MCF 10A (cell line): ENCODE measurements around the gene TRPM3. TPM values are rescaled to one million over a fixed set of nuclear protein-coding genes. Genes with fewer than 3 reads are reported as not detected.
"Not testable (repeated sequence)": the region's sequence is repeated elsewhere in the genome, so short reads cannot be mapped to it uniquely, and the experiment has no call there.

Experiments
- BruUV-seq: library from RNA; stranded (reverse); fragments of 400-500 nt; replicated peaks from 2 replicates; lab custom pipeline; 2021; lab: Mats Ljungman, UMichigan
- CTCF ChIA-PET: fragments of 300-600 bp; sonication (Branson Sonifier 250); formaldehyde crosslinking; extraction: SDS; loops from one replicate; lab custom pipeline; 2021; ENCODE audit warnings: antibody characterized with exemption, inconsistent platforms; lab: Yijun Ruan, JAX
- POLR2A ChIA-PET: fragments of 300-600, 350-650 bp; sonication (Branson Sonifier 250); formaldehyde crosslinking; extraction: SDS; loops from one replicate; lab custom pipeline; 2020; ENCODE audit warnings: antibody characterized with exemption, inconsistent platforms; lab: Yijun Ruan, JAX
- DNase-seq: peaks from one replicate; pipeline ENCODE4 v3.0.0-alpha.2; 2018; ENCODE audit not compliant: unreplicated experiment
- H3K27ac Mint-ChIP-seq: one replicate; pipeline ENCODE4 v1.8.0; 2022; ENCODE audit warnings: mild to moderate bottlenecking, low read depth, mixed read lengths; ENCODE audit not compliant: unreplicated experiment
- H3K27me3 Mint-ChIP-seq: one replicate; pipeline ENCODE4 v1.8.0; 2022; ENCODE audit warnings: mixed read lengths; ENCODE audit not compliant: insufficient read depth, unreplicated experiment
- H3K36me3 Mint-ChIP-seq: one replicate; pipeline ENCODE4 v1.8.0; 2022; ENCODE audit warnings: mild to moderate bottlenecking, moderate library complexity, mixed read lengths; ENCODE audit not compliant: insufficient read depth, unreplicated experiment
- H3K4me1 Mint-ChIP-seq: one replicate; pipeline ENCODE4 v1.8.0; 2022; ENCODE audit warnings: mixed read lengths; ENCODE audit not compliant: insufficient read depth, unreplicated experiment
- H3K4me3 Mint-ChIP-seq: one replicate; pipeline ENCODE4 v1.8.0; 2022; ENCODE audit warnings: mild to moderate bottlenecking, moderate library complexity, mixed read lengths; ENCODE audit not compliant: unreplicated experiment
- H3K9me3 Mint-ChIP-seq: one replicate; pipeline ENCODE4 v1.8.0; 2022; ENCODE audit warnings: mixed read lengths; ENCODE audit not compliant: unreplicated experiment
- CTCF ChIP-seq: fragments of 200-600 bp; IDR thresholded peaks from one replicate; pipeline ENCODE4 v1.8.0; 2022; ENCODE audit warnings: antibody characterized with exemption, mild to moderate bottlenecking; ENCODE audit not compliant: unreplicated experiment
- intact Hi-C: fragments of 100-400 bp; cut with micrococcal nuclease; formaldehyde crosslinking; loops from 2 replicates; pipeline ENCODE4 v1.14.1; 2022
- total RNA-seq: library from RNA; stranded (reverse); gene quantifications from 2 replicates; pipeline ENCODE4 v1.2.3, GENCODE V29; 2022

Gene TRPM3
- total RNA-seq, 1 experiment from 2014 or later: 0.44 TPM

- Mint-ChIP-seq H3K27ac (no peak overlapping the region), H3K4me3 (no peak overlapping the region), H3K27me3 (no peaks in the 10 kb centered on the region), H3K36me3 (no peaks in the 10 kb centered on the region), H3K4me1 (no peaks in the 10 kb centered on the region), H3K9me3 (peaks cover 8% of the 10 kb centered on the region)
- no peak for DNase-seq
- BruUV-seq: no TSS peak
- ChIA-PET POLR2A (no interaction called here), CTCF (interaction anchor here (0.8 kb wide), 1 partner anchor 13 kb away, joined by 3 read pairs; no protein-coding TSS in a partner anchor)
- no peak for TF ChIP-seq CTCF
- intact Hi-C loops: no loop called here
Observed at GRCh38 chr9:70654144-70654543, 467.3 kb downstream of the TRPM3 start.

GRCh38 chr9:70644627-70645026, 476.8 kb downstream of the TRPM3 start:
- H3K4me3 Mint-ChIP-seq, intact Hi-C loops, DNase-seq, POLR2A ChIA-PET, H3K27me3 Mint-ChIP-seq, H3K9me3 Mint-ChIP-seq, BruUV-seq, H3K36me3 Mint-ChIP-seq, H3K27ac Mint-ChIP-seq, H3K4me1 Mint-ChIP-seq: not testable (repeated sequence)
- CTCF ChIA-PET: interaction anchor here (0.6 kb wide), 1 partner anchor 16 kb away, joined by 3 read pairs; no protein-coding TSS in a partner anchor

GRCh38 chr9:70642341-70642740, 479.1 kb downstream of the TRPM3 start:
- Mint-ChIP-seq H3K4me3 (no peak overlapping the region), H3K36me3 (no peaks in the 10 kb centered on the region), H3K27me3 (peaks cover 18% of the 10 kb centered on the region), H3K4me1 (no peaks in the 10 kb centered on the region), H3K9me3 (no peaks in the 10 kb centered on the region), H3K27ac (no peak overlapping the region)
- no peak for DNase-seq
- CTCF ChIA-PET: interaction anchor here (0.6 to 11.4 kb wide), 11 partner anchors 15 to 702 kb away, joined by 3 to 214 read pairs (median 4); no protein-coding TSS in a partner anchor
- no TSS peak for BruUV-seq
- TF ChIP-seq CTCF: no peak
- intact Hi-C loops: no loop called here
- POLR2A ChIA-PET: no interaction called here

DNA sequence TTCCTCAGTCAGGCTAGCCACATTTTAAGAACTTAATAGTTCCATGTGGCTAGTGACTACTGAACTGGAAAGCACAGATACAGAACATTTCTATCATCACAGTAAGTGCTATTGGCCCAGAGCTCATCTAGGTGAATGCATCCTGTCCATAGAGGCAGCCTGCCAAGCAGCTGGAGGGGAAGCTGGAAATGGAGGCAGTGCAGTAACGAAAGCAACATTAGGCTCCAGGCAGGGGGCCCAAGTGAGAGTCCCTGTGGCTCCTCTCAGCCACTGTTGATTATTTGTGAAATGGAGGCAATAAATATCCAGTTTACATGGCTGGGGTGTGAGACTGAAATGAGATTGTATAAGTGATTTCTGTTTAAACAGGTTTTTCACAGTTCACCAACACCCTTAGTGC, 479.8 kb downstream of the TRPM3 start:
- intact Hi-C loops: no loop called here

More for the DNA sequence above, 479.8 kb downstream of the TRPM3 start:
- Mint-ChIP-seq H3K27me3 (peaks cover 18% of the 10 kb centered on the region), H3K27ac (no peak overlapping the region), H3K36me3 (no peaks in the 10 kb centered on the region), H3K4me1 (no peaks in the 10 kb centered on the region), H3K4me3 (no peak overlapping the region), H3K9me3 (no peaks in the 10 kb centered on the region)
- ChIA-PET POLR2A (no interaction called here), CTCF (interaction anchor here (0.6 to 11.4 kb wide), 12 partner anchors 8 to 724 kb away, joined by 3 to 214 read pairs (median 4); no protein-coding TSS in a partner anchor)
- DNase-seq: no peak
- no TSS peak for BruUV-seq
- no peak for TF ChIP-seq CTCF
